Measurements from ENCODE around the gene KRTAP9-9.
"Not testable (repeated sequence)": the region's sequence is repeated elsewhere in the genome, so short reads cannot be mapped to it uniquely, and the experiment has no call there.

The KRTAP9-9 gene

GRCh38 chr17:41265078-41265477, 9.9 kb downstream of the KRTAP9-9 start, which contains the start of gene KRTAP9-6:
TSS of gene KRTAP9-6 (plus strand) at chr17:41265378. CDS start at chr17:41265378, 0 bp downstream.
- DNase-seq: no peak

GRCh38 chr17:41267711-41268110, 12.5 kb downstream of the KRTAP9-9 start:
- no peak for DNase-seq

DNA sequence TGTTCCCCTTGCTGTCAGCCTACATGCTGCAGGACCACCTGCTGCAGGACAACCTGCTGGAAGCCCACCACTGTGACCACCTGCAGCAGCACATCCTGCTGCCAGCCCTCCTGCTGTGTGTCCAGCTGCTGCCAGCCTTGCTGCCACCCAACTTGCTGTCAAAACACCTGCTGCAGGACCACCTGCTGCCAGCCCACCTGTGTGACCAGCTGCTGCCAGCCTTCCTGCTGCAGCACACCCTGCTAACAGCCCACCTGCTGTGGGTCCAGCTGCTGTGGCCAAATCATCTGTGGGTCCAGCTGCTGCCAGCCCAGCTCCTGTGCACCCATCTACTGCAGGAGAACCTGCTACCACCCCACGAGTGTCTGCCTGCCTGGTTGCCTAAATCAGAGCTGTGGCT, 16.1 kb downstream of the KRTAP9-9 start:
- DNase-seq: not testable (repeated sequence)

GRCh38 chr17:41271858-41272257, 16.7 kb downstream of the KRTAP9-9 start:
- DNase-seq: no peak

DNA sequence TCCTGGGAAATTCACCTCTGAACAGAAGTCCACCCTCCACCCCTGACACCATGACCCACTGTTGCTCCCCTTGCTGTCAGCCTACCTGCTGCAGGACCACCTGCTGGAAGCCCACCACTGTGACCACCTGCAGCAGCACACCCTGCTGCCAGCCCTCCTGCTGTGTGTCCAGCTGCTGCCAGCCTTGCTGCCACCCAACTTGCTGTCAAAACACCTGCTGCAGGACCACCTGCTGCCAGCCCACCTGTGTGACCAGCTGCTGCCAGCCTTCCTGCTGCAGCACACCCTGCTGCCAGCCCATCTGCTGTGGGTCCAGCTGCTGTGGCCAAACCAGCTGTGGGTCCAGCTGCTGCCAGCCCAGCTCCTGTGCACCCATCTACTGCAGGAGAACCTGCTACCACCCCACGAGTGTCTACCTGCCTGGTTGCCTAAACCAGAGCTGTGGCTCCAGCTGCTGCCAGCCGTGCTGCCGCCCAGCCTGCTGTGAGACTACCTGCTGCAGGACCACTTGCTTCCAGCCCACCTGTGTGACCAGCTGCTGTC, 20.5 kb downstream of the KRTAP9-9 start, which contains the start of gene KRTAP9-7:
TSS of gene KRTAP9-7 (plus strand) at position 51 of the 543 bp plus-strand sequence. CDS start at position 51, 0 bp downstream.
- not testable (repeated sequence) for DNase-seq

DNA sequence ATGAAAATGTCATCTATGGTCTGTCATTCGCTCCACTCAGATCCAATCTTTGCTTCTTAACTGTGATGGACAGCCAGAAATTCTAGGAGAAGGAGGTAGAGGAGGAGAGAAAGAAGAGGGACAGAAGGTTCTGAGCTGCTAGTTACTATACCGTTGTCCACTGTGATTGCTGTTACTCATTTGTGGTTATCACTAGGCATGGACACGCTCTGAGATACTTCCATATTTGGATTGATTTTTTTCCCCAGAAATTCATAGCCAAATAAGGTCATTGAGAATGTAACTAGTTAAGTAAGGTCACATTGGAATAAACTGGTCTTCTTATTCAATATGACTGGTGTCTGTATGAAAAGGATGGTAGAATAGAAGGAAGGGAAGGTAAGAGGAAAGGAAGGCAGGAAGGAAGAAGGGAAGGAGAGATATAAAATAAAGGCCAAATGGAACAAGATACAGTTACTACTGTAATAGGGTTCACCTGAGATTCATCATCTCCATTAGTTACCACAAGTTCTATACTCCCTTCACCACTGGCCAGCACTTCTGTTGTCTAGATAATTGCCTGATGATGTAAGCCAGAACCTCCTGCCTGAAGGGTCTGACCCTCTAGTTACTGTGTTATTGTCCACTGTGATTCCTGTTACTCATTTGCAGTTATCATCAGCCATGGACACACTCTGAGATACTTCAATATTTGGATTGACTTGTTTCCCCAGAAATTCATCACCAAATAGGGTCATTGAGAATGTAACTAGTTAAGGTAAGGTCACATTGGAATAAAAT, 23.2 kb downstream of the KRTAP9-9 start:
- DNase-seq: no peak

GRCh38 chr17:41284043-41284442, 28.9 kb downstream of the KRTAP9-9 start:
- no peak for DNase-seq

- peak; percentile 14 to 62 for DNase-seq
Measured at GRCh38 chr17:41284546-41284945, 29.4 kb downstream of the KRTAP9-9 start.

DNA sequence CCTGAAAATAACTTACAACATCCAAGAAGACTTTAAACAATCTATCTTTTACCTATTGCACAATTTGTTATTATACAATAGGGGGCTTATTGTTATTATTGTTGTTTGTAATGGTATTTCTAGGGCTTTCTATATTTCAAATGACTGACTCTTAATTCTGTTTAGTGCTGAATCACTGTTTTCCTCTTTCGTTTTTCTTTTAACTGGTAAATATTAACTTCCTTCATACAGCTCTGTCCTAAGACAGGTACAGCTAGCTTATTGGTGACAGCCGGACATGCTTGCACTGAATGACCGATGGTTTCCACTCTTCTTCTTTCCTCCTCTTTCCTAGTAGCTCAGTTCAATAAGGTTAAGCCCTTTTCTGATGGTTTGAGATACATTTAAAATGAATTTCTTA, 31.9 kb downstream of the KRTAP9-9 start:
- no peak for DNase-seq

GRCh38 chr17:41294016-41294415, 38.8 kb downstream of the KRTAP9-9 start:
- no peak for DNase-seq

GRCh38 chr17:41296846-41297245, 41.7 kb downstream of the KRTAP9-9 start:
- DNase-seq: no peak

GRCh38 chr17:41298458-41299135, 43.4 kb downstream of the KRTAP9-9 start:
- DNase-seq: no peak

DNA sequence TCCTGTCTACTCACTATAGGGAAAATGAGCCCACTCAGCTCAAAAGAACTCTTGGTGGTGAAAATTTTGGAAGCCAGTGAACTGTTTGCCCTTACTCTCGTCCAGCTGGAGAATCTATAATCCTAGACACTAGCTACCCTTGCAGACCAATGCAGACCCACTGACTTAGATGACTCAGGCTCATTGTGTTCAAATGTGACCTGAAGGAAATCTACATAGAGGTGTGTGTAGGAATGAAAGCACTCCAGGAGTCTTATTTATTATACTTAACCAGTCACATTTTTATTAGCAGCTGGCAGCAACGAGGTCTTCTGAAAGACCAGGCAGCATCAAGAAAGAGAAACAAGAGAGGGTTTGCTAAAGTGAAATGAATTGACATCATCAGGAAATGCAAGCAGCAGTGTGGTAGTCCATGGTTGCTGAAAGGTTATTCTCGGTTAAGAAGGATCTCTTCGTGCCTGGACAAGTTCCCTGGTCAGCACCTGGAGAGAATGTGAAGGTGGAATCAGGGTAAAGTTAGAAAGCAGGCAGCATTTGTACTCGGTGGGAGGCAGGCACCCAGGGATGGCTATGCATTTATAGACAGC, 46.1 kb downstream of the KRTAP9-9 start:
- DNase-seq: no peak

DNA sequence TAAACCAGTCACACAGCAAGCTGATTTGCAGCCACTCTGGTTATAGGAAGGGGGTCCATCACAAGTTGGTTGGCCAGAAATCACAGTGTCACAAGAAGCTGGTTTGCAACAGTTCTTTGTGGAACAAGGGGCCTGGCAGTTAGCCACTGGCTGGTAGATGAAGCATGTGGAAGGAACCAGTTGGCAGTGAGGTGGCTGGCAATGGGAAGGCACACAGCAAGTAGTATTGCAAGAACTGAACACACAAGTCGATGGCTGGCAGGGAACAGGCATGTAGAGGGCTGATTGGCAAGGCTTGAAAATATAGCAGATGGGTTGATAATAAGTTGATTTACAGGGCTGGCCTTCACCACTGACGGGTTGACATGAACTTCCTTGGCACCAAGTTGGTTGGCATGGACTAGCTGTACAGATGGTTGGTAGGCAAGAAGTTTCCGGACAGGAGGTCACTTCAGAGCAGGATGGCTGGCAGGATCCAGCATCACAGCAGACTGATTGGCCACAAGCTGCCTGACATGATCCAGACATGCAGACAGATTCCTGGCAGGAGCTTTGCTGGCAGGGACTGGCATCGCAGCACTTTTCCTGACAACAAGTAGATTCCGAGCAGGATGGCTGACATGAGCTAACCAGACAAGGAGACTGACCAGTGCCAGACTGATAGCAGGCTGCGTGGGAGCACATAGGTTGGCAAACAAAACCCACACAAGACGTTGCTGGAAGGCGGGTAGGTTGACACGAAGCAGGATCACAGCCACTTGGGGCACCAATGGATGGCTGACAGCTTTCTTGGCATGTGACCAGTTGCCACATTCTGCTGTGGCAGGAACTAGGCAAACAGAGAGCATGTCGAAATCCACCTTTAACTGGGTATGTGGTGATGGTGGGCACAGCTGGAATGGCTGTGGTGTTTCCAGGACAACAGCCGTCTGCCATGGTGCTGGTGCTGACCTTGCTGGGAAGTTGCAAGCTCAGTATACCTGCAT, 47.0 kb downstream of the KRTAP9-9 start, which contains the start of gene KRTAP29-1:
TSS of gene KRTAP29-1 (minus strand) at position 936 of the 986 bp plus-strand sequence. CDS start at position 936, 0 bp downstream.
- peak in 1 of 2 donors; percentile 37 for DNase-seq

DNA sequence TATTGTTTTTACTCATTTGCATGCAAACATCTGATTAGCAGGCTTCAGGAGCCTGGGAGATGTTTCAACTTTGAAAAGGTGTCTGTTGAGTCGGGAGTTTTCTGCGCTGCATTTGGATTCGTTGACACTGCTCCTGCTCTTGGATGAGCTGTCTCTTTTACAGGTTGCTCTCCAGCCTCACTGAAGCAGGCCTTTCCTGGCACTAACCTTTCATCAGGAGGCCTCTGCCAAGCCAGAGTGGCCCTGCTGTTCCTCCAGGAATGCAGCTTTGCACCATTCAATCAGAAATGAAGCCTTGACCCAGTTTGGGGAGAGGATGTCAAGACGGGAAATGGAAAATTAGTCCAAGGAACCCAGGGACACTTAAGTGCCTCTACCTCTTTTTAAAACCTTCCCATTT, 47.8 kb downstream of the KRTAP9-9 start:
- DNase-seq: no peak

DNA sequence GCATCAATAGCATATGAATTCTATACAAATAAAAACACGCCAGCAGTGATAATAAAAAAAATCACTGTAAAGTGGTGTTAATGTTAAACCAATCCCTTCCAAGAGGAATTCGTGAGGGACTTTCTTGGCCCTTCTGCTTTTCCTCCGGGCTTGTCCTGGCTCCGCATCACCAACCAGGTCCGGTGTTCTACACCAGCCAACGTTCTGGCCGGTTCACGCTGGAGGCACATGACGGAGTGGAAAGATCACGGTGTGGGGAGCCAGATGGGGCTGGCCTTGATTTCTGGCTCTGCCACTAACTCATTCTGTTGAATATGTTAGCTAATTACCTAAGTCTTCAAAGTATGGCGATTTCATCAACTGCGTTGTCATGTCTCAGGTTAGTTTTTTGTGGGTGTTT, 48.9 kb downstream of the KRTAP9-9 start:
- DNase-seq: no peak

Measured in inflammatory macrophage (primary cell).